ENCODE measurements around the gene TINCR.

- no peak for TF ChIP-seq CTCF (IDR thresholded peaks at IDR 0.05)
- no peak for TF ChIP-seq EP300 (IDR thresholded peaks at IDR 0.05)
- no peak for TF ChIP-seq POLR2A (IDR thresholded peaks at IDR 0.05)
Measured at GRCh38 chr19:5580161-5580571, 12.4 kb upstream of the TINCR start.

Measured in ovary (tissue), 3 donors.